ENCODE data around the gene ZKSCAN8. TPM values are rescaled to one million over a fixed set of nuclear protein-coding genes. Genes with fewer than 3 reads are reported as not detected.

The ZKSCAN8 gene
- total RNA-seq, 6 experiments from 2014 or later, result 5.4 to 7.2 (median 6.8) TPM

Other genes starting within 250 kb of the ZKSCAN8 start
- gene OR2B2, start 229.5 kb upstream of the ZKSCAN8 start, total RNA-seq, result not detected
- not detected for gene OR2B6, start 184.6 kb upstream of the ZKSCAN8 start, total RNA-seq
- gene ZNF165, start 61.3 kb upstream of the ZKSCAN8 start, total RNA-seq, result 1 to 10 TPM in 3 of 6 experiments, under 1 TPM in 3; 0.24 to 3.0 (median 0.95) TPM
- 1 to 10 TPM; 1.5 to 2.0 (median 1.7) TPM for gene ZSCAN16, start 17.3 kb upstream of the ZKSCAN8 start, total RNA-seq
- gene ZSCAN9, start 83.4 kb downstream of the ZKSCAN8 start, total RNA-seq, result 1 to 10 TPM; 2.0 to 3.9 (median 3.3) TPM
- 1 to 10 TPM; 1.1 to 2.6 (median 2.3) TPM for gene ZKSCAN4, start 110.4 kb downstream of the ZKSCAN8 start, total RNA-seq
- gene NKAPL, start 117.4 kb downstream of the ZKSCAN8 start, total RNA-seq, result 1 to 10 TPM in 1 of 6 experiments, under 1 TPM in 5; 0.15 to 1.0 (median 0.36) TPM
- 1 to 10 TPM; 2.7 to 8.1 (median 5.3) TPM for gene ZSCAN26, start 125.3 kb downstream of the ZKSCAN8 start, total RNA-seq
- 1 to 10 TPM; 1.1 to 2.0 (median 1.3) TPM for gene PGBD1, start 139.7 kb downstream of the ZKSCAN8 start, total RNA-seq
- gene ZSCAN31, start 194.3 kb downstream of the ZKSCAN8 start, total RNA-seq, result 1 to 10 TPM; 3.7 to 6.9 (median 4.6) TPM
- 1 to 10 TPM; 1.3 to 3.8 (median 2.5) TPM for gene ZKSCAN3, start 208.1 kb downstream of the ZKSCAN8 start, total RNA-seq